AG09309 (cell line): ENCODE data around the gene CCDC47.
"Not testable (repeated sequence)": the region's sequence is repeated elsewhere in the genome, so short reads cannot be mapped to it uniquely, and the experiment has no call there.

Experiments
- DNase-seq: peaks from one replicate; pipeline ENCODE4 v3.0.0-alpha.2; 2010; ENCODE audit warnings: low read depth
- H3K4me3 ChIP-seq: 2 replicates; pipeline ENCODE4 v1.5.1; 2011; ENCODE audit warnings: mild to moderate bottlenecking, low read depth, low read length, moderate library complexity; ENCODE audit not compliant: control insufficient read depth
- CTCF ChIP-seq: IDR thresholded peaks from 2 replicates; pipeline ENCODE4 v1.5.1; 2011; ENCODE audit warnings: mild to moderate bottlenecking, low read depth, low read length, inconsistent platforms; ENCODE audit not compliant: insufficient read depth, control insufficient read depth; ENCODE audit errors: missing control alignments

CCDC47 gene

GRCh38 chr17:63741408-63742173 is 31.8 kb downstream of the CCDC47 start, which contains the start of gene STRADA:
Gene STRADA (minus strand): TSS chr17:63741799. CDS start chr17:63728369, 13,430 bp downstream.
- peak; percentile 75 for DNase-seq
- H3K4me3 ChIP-seq, result peak within 1 kb of the TSS; percentile 94
- no peak for TF ChIP-seq CTCF

DNA sequence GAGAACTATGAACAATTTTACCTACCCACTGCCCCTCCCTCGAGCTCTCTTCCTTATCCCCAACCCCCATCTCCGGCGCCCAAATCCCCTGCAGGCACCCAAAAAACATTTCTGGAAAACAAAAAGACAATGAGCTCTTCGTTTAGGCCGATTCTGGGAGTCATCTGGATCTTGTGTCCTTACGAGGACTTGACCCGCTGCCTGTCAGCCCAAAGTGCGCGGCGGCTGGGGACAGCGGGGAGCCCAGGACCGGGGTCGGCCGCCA is 32.3 kb downstream of the CCDC47 start:
- DNase-seq, result no peak
- TF ChIP-seq CTCF, result no peak

DNA sequence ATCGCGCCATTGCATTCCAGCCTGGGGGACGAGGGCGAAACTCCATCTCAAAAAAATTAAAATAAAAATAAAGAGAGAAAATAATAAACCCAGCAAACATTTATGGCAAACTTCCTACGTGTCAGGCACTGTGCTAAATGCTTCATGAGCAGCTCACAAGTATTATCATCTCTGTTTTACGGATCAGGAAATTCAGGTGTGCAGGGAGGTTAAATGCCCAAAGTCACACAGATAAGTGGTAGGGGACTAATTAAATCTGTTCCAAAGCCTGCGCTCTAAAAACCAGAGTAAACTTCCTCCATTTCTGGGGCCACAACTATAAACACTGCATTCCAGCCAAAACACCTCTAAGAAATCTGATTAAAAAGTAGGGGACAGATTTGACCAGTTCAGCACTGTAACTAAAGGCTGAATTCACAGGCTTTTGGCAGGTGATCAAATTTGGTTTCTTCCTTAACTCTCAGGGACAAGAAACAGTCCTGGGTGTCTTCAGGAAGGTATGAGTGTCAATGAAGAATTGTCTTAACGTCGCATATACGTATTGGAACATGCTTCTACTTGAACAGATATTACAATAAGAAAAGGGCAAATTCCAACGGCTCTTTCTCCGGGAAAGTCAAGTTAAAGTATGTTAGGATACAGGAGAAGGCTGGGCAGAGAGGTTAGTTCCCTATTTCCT is 32.8 kb downstream of the CCDC47 start:
- TF ChIP-seq CTCF, result no peak
- H3K4me3 ChIP-seq, result peak overlapping the region; percentile 94
- DNase-seq, result no peak

More for the DNA sequence above, 32.3 kb downstream of the CCDC47 start:
- peak overlapping the region; percentile 94 for H3K4me3 ChIP-seq

DNA sequence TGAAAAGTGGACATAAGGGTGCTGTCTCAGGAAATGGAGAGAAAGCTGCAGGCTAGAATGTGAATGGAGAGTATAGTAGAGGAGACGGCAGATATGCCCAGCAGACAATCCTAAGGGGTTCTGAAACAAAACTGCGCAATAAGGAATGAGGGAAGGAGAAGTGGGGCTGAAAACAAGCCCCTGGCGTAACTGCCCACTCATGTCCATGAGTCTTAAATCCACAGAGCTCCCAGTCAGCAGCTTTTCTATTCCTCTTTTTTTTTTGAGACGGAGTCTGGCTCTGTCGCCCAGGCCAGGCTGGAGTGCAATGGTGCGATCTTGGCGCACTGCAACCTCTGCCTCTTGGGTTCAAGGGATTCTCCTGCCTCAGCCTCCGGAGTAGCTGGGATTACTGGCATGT is 37.7 kb downstream of the CCDC47 start:
- no peak for TF ChIP-seq CTCF
- H3K4me3 ChIP-seq, result no peak overlapping the region
- DNase-seq, result no peak

DNA sequence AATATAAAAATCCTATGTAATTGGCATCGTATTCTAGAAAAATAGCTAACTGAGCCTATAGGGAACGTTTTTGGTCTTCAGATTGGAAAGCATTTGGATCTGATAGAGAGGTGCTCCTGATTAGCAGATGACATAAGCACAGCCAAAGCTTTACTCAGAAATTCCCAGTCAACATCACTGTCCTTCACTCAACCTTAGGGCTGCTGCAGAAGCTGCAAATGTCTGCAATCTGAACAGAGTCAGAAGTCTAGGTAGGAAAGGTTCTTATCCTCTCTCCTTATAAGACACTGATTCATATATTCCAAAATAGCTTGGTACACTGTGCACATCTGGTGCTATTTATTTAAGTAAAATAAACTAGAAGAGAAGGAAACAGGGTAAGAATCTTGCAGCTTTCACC is 51.0 kb downstream of the CCDC47 start:
- no peak for TF ChIP-seq CTCF
- DNase-seq, result no peak

GRCh38 chr17:63720194-63720593 is 53.2 kb downstream of the CCDC47 start:
- not testable (repeated sequence) for DNase-seq, H3K4me3 ChIP-seq

More for the DNA sequence above, 51.0 kb downstream of the CCDC47 start:
- no peak overlapping the region for H3K4me3 ChIP-seq

DNA sequence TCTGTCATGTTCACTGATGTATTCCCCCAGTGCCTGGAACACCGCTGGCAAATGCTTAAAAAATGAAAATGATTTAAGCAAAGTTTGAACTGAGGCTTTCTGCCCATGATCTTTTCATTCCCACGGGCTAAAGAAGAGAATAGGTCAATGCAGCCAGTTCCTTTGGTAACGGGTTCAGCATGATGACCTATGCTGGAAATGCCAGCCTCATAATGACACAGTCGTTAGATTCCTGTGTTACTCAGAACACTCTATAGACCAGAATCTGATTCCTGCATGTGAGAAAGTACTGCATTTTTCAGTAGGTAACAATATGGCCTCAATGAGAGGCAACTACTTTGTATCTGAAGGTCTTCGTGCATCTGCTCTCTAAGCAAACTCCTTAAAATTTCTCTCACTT is 54.4 kb downstream of the CCDC47 start:
- H3K4me3 ChIP-seq, result no peak overlapping the region
- no peak for DNase-seq
- no peak for TF ChIP-seq CTCF
